ENCODE results near the gene CHTOP.
A peak's percentile ranks its signal among the peaks of the same experiment; 100 is the strongest.
"Not testable (repeated sequence)": the region's sequence is repeated elsewhere in the genome, so short reads cannot be mapped to it uniquely, and the experiment has no call there.

Gene CHTOP

GRCh38 chr1:153659175-153659534 lies 25.3 kb downstream of the CHTOP start:
- DNase-seq (ENCODE audit: low read depth), result no peak

- DNase-seq (ENCODE audit: low read depth), result no peak
Observed at GRCh38 chr1:153659656-153660055, 25.8 kb downstream of the CHTOP start.

- no peak for DNase-seq (ENCODE audit: low read depth)
Observed at GRCh38 chr1:153661111-153661708, 27.3 kb downstream of the CHTOP start.

GRCh38 chr1:153662269-153662668 lies 28.4 kb downstream of the CHTOP start:
- DNase-seq (ENCODE audit: low read depth), result no peak

- no peak for DNase-seq (ENCODE audit: low read depth)
Observed at GRCh38 chr1:153663211-153663610, 29.3 kb downstream of the CHTOP start.

GRCh38 chr1:153667439-153667838 lies 33.6 kb downstream of the CHTOP start:
- DNase-seq (ENCODE audit: low read depth), result no peak

- not testable (repeated sequence) for DNase-seq (ENCODE audit: low read depth)
Observed at GRCh38 chr1:153668672-153669071, 34.8 kb downstream of the CHTOP start.

- no peak for DNase-seq (ENCODE audit: low read depth)
Observed at GRCh38 chr1:153669606-153670005, 35.7 kb downstream of the CHTOP start.

- DNase-seq (ENCODE audit: low read depth), result no peak
Observed at GRCh38 chr1:153670257-153670858, 36.5 kb downstream of the CHTOP start.

- peak; percentile 98 for DNase-seq (ENCODE audit: low read depth)
Observed at GRCh38 chr1:153670859-153671627, 37.2 kb downstream of the CHTOP start, which contains the start of gene ILF2. Gene ILF2, minus strand, starts transcription at chr1:153670993. Its CDS starts 71 bp downstream, at chr1:153670922.

GRCh38 chr1:153671628-153672353 lies 37.9 kb downstream of the CHTOP start:
- DNase-seq (ENCODE audit: low read depth), result not testable (repeated sequence)

- no peak for DNase-seq (ENCODE audit: low read depth)
Observed at GRCh38 chr1:153673511-153673910, 39.6 kb downstream of the CHTOP start.

GRCh38 chr1:153677718-153678518 lies 44.1 kb downstream of the CHTOP start:
- DNase-seq (ENCODE audit: low read depth), result no peak

- DNase-seq (ENCODE audit: low read depth), result no peak
Observed at GRCh38 chr1:153678519-153679336, 44.9 kb downstream of the CHTOP start, which contains the start of gene NPR1. Gene NPR1, plus strand, starts transcription at chr1:153678688. Its CDS starts 421 bp downstream, at chr1:153679109.

GRCh38 chr1:153679337-153680119 lies 45.7 kb downstream of the CHTOP start:
- DNase-seq (ENCODE audit: low read depth), result no peak

GRCh38 chr1:153680120-153680403 lies 46.2 kb downstream of the CHTOP start:
- no peak for DNase-seq (ENCODE audit: low read depth)

GRCh38 chr1:153682730-153683129 lies 48.9 kb downstream of the CHTOP start:
- no peak for DNase-seq (ENCODE audit: low read depth)

GRCh38 chr1:153683854-153684253 lies 50.0 kb downstream of the CHTOP start:
- no peak for DNase-seq (ENCODE audit: low read depth)

GRCh38 chr1:153684892-153685291 lies 51.0 kb downstream of the CHTOP start:
- no peak for DNase-seq (ENCODE audit: low read depth)

All from GM04503 (cell line).